Aorta (tissue), 5 donors: Measurements from ENCODE around the gene PTPRN2. TPM values are rescaled to one million over a fixed set of nuclear protein-coding genes. Genes with fewer than 3 reads are reported as not detected.
"Not testable (repeated sequence)": the region's sequence is repeated elsewhere in the genome, so short reads cannot be mapped to it uniquely, and the experiment has no call there.

ENCODE experiments used
- ATAC-seq: fragments of 200-7000 bp; cut with Tn5 transposase; one replicate; pipeline ENCODE4 v1.9.1; 2022; ENCODE audit warnings: moderate library complexity; ENCODE audit not compliant: low FRiP score
- DNase-seq, 2 donors: peaks; one replicate each; pipeline ENCODE4 v3.0.0-alpha.2; 2020
- H3K27ac ChIP-seq, 2 donors: one replicate each; pipeline ENCODE4 v1.5.1; 2013; ENCODE audit warnings: low read length in 2 of 2, mild to moderate bottlenecking in 2 of 2, moderate library complexity in 2 of 2, control low read depth in 1 of 2, inconsistent platforms in 1 of 2, low read depth in 1 of 2
- H3K27me3 ChIP-seq, 2 donors: one replicate each; pipeline ENCODE4 v1.6.1; 2013; ENCODE audit warnings: control low read depth in 1 of 2, low read length in 1 of 2, mild to moderate bottlenecking in 1 of 2, moderate library complexity in 1 of 2; ENCODE audit not compliant: insufficient read depth in 2 of 2, control insufficient read depth in 1 of 2
- H3K36me3 ChIP-seq, 2 donors: one replicate each; pipeline ENCODE4 v1.6.1; 2013; ENCODE audit warnings: control low read depth in 1 of 2, low read length in 1 of 2, mild to moderate bottlenecking in 1 of 2; ENCODE audit not compliant: insufficient read depth in 2 of 2, control insufficient read depth in 1 of 2
- H3K4me1 ChIP-seq, 2 donors: one replicate each; pipeline ENCODE4 v1.6.1; 2013; ENCODE audit warnings: low read length in 2 of 2, control low read depth in 1 of 2, mild to moderate bottlenecking in 1 of 2, moderate library complexity in 1 of 2; ENCODE audit not compliant: insufficient read depth in 2 of 2, control insufficient read depth in 1 of 2
- H3K4me3 ChIP-seq, 2 donors: one replicate each; pipeline ENCODE4 v1.5.1; 2013; ENCODE audit warnings: low read length in 2 of 2, control low read depth in 1 of 2, mild to moderate bottlenecking in 1 of 2
- H3K9me3 ChIP-seq: one replicate; pipeline ENCODE4 v1.6.1; 2013; ENCODE audit warnings: mild to moderate bottlenecking, low read length; ENCODE audit not compliant: control insufficient read depth
- WGBS, 2 donors: extraction: QIAGEN DNeasy Blood & Tissue Kit; methylation state at CpG; one replicate each; pipeline ENCODE4 v1.1.7; 2013; 5-methylcytosine and 5-hydroxymethylcytosine counted together
- intact Hi-C, 2 donors: fragments of 100-400 bp; cut with DNase I; formaldehyde crosslinking; loops; one replicate each; pipeline versions ENCODE4 v1.14.2 to v1.15.0; 2022
- polyA plus RNA-seq, 2 donors: library from polyadenylated mRNA; stranded (reverse); fragments of 200-250 nt; gene quantifications; one replicate each; pipeline ENCODE4 v1.2.3, GENCODE V29; 2013
- total RNA-seq, 2 donors: library from RNA; stranded (reverse); fragmentation: NEBNext Ultra II Directional; extraction: Animal tissue kit (Norgen Biotek cat#: 25700); gene quantifications; one replicate each; pipeline ENCODE4 v1.2.1, GENCODE V29; 2021
- donor health status: healthy with polysubstance abuse.
- donor health status: Bipolar disorder and iron deficiency.
- donor health status: DM: no; HTN: no; CAD: no.
- donor health status: DM: no; HTN: no; CAD: no.
- donor health status: DM: yes; HTN: yes; CAD: no.

The PTPRN2 gene
- total and polyA plus RNA-seq, 4 donors, result 0.67 to 3.3 (median 1.4) TPM

- Histone ChIP-seq H3K4me1 (no peaks in the 10 kb centered on the region), H3K9me3 (no peaks in the 10 kb centered on the region), H3K27ac (no peak overlapping the region), H3K36me3 (no peaks in the 10 kb centered on the region), H3K4me3 (no peak overlapping the region), H3K27me3 (no peaks in the 10 kb centered on the region)
- 87 to 89% methylated on average over 14 of the region's 14 CpGs for WGBS, 2 donors
- intact Hi-C loops, result no loop called here
- ATAC-seq (no peak), DNase-seq (peak in 1 of 2 donors; percentile 8)
These were observed 851.8 kb downstream of the PTPRN2 start for GRCh38 chr7:157735826-157736225.

- no peaks in the 10 kb centered on the region for H3K27me3 ChIP-seq
- no peaks in the 10 kb centered on the region for H3K9me3 ChIP-seq
- WGBS, 2 donors, result 83 to 86% methylated on average over 28 of the region's 28 CpGs
- intact Hi-C loops, result no loop called here
- ATAC-seq (no peak), DNase-seq (peak in 1 of 2 donors; percentile 27)
- no peak overlapping the region for H3K4me3 ChIP-seq
- H3K36me3 ChIP-seq, result no peaks in the 10 kb centered on the region
- no peak overlapping the region for H3K27ac ChIP-seq
- no peaks in the 10 kb centered on the region for H3K4me1 ChIP-seq
These were observed 852.7 kb downstream of the PTPRN2 start for GRCh38 chr7:157734676-157735640.

GRCh38 chr7:157733760-157734395 is 853.7 kb downstream of the PTPRN2 start:
- ATAC-seq, H3K27ac ChIP-seq, DNase-seq, H3K9me3 ChIP-seq, intact Hi-C loops, H3K36me3 ChIP-seq, H3K4me3 ChIP-seq, H3K4me1 ChIP-seq, H3K27me3 ChIP-seq: not testable (repeated sequence)
- WGBS, 2 donors, result 85% methylated on average over 13 to 24 of the region's 33 CpGs

- DNase-seq, result no peak
- no peak for ATAC-seq
- WGBS, 2 donors, result 65% methylated on average over 13 of the region's 13 CpGs
These were observed 856.5 kb downstream of the PTPRN2 start for GRCh38 chr7:157731126-157731525.

GRCh38 chr7:157730614-157731013 is 857.0 kb downstream of the PTPRN2 start:
- Histone ChIP-seq H3K27ac (no peak overlapping the region), H3K36me3 (no peaks in the 10 kb centered on the region), H3K9me3 (no peaks in the 10 kb centered on the region), H3K4me3 (no peak overlapping the region), H3K4me1 (no peaks in the 10 kb centered on the region), H3K27me3 (no peaks in the 10 kb centered on the region)
- ATAC-seq, result no peak
- intact Hi-C loops, result no loop called here
- WGBS, 2 donors, result 65 to 69% methylated on average over 15 of the region's 15 CpGs
- DNase-seq, result no peak

More at GRCh38 chr7:157731126-157731525, 856.5 kb downstream of the PTPRN2 start:
- Histone ChIP-seq H3K9me3 (no peaks in the 10 kb centered on the region), H3K27me3 (no peaks in the 10 kb centered on the region), H3K4me3 (no peak overlapping the region), H3K4me1 (no peaks in the 10 kb centered on the region), H3K27ac (no peak overlapping the region), H3K36me3 (no peaks in the 10 kb centered on the region)
- intact Hi-C loops, result no loop called here

GRCh38 chr7:157729566-157729965 is 858.1 kb downstream of the PTPRN2 start:
- Histone ChIP-seq H3K4me1 (no peaks in the 10 kb centered on the region), H3K27me3 (no peaks in the 10 kb centered on the region), H3K27ac (no peak overlapping the region), H3K4me3 (no peak overlapping the region), H3K36me3 (no peaks in the 10 kb centered on the region), H3K9me3 (no peaks in the 10 kb centered on the region)
- WGBS, 2 donors, result 76 to 81% methylated on average over 11 of the region's 11 CpGs
- intact Hi-C loops, result no loop called here
- ATAC-seq, result no peak
- DNase-seq, result no peak

GRCh38 chr7:157727964-157728615 is 859.5 kb downstream of the PTPRN2 start:
- ATAC-seq, result peak; percentile 26
- 81 to 83% methylated on average over 19 to 21 of the region's 21 CpGs for WGBS, 2 donors
- H3K36me3 ChIP-seq, result no peaks in the 10 kb centered on the region
- no peak overlapping the region for H3K4me3 ChIP-seq
- no peaks in the 10 kb centered on the region for H3K9me3 ChIP-seq
- intact Hi-C loops, result no loop called here
- H3K27me3 ChIP-seq, result no peaks in the 10 kb centered on the region
- H3K27ac ChIP-seq, result no peak overlapping the region
- no peaks in the 10 kb centered on the region for H3K4me1 ChIP-seq
- no peak for DNase-seq

GRCh38 chr7:157726764-157727163 is 860.9 kb downstream of the PTPRN2 start:
- 85 to 86% methylated on average over 9 of the region's 9 CpGs for WGBS, 2 donors
- Histone ChIP-seq H3K9me3 (no peaks in the 10 kb centered on the region), H3K27ac (no peak overlapping the region), H3K4me3 (no peak overlapping the region), H3K4me1 (no peaks in the 10 kb centered on the region), H3K27me3 (no peaks in the 10 kb centered on the region), H3K36me3 (no peaks in the 10 kb centered on the region)
- no peak for DNase-seq
- ATAC-seq, result no peak
- intact Hi-C loops, result no loop called here
